Activated naive CD4-positive, alpha-beta T cell treated with anti-CD3 and anti-CD28 coated beads, Interleukin-2, amount 50 U/mL, for 16 hours (primary cell): ENCODE data around the gene EP300.
"Not testable (repeated sequence)": the region's sequence is repeated elsewhere in the genome, so short reads cannot be mapped to it uniquely, and the experiment has no call there.

Source experiments
- DNase-seq: peaks from one replicate; pipeline ENCODE4 v3.0.0-alpha.2; 2020

EP300 gene

DNA sequence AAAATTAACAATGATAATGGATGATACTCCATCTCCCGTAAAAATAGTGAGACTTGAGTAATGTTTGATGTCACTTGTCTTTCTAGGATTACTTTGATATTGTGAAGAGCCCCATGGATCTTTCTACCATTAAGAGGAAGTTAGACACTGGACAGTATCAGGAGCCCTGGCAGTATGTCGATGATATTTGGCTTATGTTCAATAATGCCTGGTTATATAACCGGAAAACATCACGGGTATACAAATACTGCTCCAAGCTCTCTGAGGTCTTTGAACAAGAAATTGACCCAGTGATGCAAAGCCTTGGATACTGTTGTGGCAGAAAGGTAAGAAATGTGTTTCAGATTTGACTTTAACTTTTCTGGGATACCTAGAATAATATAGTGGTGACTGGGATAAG, 64.7 kb downstream of the EP300 start:
- no peak for DNase-seq

DNA sequence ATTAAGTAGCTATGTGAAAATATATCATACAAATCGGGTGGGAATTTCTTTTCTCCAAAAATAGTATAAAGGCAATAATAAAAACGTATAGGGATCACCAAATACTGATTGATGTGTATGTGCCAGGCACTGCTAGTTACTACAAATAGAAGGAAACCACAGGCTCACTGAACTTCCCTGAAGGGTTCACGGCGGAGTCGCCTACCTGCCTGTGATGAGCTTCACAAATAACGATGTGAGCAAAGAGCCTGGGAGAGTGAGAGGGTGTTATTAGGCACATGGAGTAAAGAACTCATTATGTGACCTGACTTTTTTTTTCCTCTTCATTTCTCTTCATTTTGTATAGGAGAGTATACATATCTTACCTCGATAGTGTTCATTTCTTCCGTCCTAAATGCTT, 76.8 kb downstream of the EP300 start:
- DNase-seq, result no peak

DNA sequence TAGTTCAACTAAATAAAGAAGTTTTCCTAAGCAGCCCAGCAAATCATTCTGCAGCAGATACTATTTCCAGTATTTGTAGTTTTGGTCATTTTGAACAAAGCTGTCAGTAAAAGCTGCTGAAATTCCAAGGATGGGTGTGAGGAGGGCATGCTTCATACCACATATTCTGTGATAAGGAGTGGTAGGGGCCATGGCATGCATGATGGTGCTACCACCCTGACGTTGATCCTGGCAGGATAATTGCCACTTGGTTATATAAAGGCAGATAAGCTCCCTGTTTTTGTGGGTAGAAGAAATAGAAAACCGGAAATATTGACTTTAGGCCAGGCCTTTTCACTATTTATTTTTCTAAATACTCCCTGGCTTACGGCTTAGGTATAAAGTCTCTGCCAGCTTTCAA, 79.6 kb downstream of the EP300 start:
- DNase-seq, result no peak

DNA sequence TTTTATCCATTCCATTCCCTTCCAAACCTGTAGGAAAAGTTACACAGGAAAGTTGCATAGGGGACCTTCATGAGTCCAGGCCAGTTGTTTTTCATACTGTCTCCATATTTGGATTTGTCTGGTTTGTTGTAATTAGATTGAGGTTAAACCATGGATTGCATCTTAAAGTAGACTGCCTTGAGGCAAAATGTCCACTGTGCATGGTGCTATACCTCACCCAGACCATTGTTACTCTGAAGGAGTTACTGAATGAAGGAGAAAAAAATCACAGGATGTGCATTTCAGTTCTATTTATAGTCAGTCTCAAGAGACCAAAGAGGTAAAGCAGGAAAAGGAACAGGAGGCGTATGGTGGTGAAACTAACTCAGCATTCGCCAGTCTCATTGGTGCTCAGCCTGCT, 83.2 kb downstream of the EP300 start:
- no peak for DNase-seq

DNA sequence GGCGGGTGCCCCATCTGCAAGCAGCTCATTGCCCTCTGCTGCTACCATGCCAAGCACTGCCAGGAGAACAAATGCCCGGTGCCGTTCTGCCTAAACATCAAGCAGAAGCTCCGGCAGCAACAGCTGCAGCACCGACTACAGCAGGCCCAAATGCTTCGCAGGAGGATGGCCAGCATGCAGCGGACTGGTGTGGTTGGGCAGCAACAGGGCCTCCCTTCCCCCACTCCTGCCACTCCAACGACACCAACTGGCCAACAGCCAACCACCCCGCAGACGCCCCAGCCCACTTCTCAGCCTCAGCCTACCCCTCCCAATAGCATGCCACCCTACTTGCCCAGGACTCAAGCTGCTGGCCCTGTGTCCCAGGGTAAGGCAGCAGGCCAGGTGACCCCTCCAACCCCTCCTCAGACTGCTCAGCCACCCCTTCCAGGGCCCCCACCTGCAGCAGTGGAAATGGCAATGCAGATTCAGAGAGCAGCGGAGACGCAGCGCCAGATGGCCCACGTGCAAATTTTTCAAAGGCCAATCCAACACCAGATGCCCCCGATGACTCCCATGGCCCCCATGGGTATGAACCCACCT, 84.7 kb downstream of the EP300 start:
- DNase-seq, result no peak

DNA sequence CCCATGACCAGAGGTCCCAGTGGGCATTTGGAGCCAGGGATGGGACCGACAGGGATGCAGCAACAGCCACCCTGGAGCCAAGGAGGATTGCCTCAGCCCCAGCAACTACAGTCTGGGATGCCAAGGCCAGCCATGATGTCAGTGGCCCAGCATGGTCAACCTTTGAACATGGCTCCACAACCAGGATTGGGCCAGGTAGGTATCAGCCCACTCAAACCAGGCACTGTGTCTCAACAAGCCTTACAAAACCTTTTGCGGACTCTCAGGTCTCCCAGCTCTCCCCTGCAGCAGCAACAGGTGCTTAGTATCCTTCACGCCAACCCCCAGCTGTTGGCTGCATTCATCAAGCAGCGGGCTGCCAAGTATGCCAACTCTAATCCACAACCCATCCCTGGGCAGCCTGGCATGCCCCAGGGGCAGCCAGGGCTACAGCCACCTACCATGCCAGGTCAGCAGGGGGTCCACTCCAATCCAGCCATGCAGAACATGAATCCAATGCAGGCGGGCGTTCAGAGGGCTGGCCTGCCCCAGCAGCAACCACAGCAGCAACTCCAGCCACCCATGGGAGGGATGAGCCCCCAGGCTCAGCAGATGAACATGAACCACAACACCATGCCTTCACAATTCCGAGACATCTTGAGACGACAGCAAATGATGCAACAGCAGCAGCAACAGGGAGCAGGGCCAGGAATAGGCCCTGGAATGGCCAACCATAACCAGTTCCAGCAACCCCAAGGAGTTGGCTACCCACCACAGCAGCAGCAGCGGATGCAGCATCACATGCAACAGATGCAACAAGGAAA, 85.4 kb downstream of the EP300 start:
- DNase-seq, result no peak

DNA sequence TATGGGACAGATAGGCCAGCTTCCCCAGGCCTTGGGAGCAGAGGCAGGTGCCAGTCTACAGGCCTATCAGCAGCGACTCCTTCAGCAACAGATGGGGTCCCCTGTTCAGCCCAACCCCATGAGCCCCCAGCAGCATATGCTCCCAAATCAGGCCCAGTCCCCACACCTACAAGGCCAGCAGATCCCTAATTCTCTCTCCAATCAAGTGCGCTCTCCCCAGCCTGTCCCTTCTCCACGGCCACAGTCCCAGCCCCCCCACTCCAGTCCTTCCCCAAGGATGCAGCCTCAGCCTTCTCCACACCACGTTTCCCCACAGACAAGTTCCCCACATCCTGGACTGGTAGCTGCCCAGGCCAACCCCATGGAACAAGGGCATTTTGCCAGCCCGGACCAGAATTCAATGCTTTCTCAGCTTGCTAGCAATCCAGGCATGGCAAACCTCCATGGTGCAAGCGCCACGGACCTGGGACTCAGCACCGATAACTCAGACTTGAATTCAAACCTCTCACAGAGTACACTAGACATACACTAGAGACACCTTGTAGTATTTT, 86.1 kb downstream of the EP300 start:
- no peak for DNase-seq

DNA sequence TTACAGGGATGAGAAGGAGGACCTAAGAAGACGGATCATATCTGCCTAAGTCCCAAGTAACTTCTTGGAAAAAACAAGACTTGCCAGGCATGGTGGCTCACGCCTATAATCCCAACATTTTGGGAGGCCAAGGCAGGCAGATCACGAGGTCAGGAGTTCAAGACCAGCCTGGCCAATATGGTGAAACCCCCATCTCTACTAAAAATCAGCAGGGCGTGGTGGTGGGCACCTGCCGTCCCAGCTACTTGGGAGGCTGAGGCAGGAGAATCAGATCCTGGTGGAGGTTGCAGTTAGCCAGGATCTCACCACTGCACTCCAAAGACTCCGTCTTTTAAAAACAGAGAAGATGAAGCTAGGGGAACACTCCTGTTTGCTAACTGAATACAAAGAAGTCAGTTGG, 88.0 kb downstream of the EP300 start:
- not testable (repeated sequence) for DNase-seq

DNA sequence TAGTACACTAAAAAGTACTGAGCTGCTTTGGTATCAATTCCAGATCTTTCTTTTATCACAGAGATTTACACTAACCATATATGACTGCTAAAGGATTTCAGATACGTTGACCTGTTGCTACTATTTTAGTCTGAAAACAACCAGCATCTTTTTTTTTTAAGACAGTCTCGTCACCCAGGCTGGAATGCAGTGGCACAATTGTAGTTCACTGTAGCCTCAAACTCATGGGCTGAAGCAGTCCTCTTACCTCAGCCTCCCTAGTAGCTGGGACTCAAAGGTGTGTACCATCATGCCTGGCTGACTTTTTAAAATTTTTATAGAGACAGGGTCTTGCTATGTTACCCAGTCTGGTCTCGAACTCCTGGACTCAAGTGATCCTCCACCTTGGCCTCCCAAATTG, 88.5 kb downstream of the EP300 start:
- DNase-seq, result no peak

DNA sequence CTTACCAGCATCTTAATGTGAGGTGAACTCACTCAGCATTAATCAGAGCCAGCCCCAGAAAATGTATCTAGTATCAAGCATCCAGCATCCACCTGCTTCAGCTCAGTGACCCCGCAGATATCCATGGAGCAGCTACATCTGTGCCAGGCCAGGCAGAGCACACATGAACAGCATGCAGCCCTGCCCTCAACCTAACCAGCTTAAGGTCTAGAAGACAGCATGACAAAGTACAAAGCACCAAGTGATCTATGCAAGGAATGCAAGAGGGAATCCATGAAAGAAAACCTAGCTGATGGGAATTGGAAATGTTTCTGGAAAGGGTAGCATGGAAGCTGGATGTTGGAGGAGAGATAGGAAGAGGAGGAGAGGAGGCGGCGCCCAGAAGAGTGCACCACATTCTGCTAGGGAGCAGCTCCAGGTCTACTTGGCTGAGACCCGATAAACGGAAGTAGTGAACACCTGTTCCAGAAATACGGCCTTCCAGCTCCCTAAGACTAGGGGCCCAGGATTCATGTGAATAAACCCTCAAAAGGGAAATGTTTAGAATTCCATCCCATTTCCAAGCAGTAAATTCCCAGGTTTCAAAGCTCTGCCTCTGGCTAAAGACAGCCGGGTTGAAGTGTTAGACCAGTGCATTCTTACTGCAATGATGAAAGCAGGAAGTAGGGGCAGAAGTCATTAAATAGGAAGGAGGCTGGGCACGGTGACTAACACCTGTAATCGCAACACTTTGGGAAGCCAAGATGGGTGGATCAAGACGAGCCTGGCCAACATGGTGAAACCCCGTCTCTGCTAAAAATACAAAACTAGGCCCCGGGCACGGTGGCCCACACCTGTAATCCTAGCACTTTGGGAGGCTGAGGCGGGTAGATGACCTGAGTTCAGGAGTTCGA, 89.2 kb downstream of the EP300 start:
- no peak for DNase-seq

DNA sequence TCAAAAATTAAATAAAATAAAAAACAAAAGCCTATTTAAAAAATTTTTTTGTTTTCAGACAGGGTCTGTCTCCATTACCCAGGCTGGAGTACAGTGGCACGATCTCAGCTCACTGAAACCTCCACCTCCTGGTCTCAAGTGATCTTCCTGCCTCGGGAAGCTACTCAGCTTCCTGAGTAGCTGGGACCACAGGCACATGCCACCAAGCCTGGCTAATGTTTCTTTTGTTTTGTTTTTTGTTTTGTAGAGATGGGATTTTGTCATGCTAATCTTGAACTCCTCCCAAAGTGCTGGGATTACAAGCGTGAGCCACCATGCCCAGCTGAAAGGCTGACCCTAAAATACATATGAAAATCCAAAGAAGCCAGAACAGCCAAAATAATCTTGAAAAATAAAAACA, 92.3 kb downstream of the EP300 start:
- DNase-seq, result no peak

DNA sequence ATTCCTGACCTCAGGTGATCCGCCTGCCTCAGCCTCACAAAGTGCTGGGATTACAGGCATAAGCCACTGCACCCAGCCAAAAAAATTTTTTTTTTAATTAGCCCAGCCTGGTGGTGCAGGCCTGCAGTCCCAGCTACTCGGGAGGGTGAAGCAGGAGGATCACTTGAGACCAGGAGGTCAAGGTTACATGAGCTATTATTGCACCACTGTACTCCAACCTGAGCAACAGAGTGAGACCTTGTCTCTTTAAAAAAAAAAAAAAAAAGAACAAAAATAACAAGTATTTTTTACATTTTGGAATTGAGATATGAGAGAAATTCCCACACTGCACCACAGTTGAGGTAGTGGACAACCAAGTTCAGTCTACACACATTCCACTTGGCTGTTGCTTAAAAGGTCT, 99.1 kb downstream of the EP300 start:
- DNase-seq, result no peak

DNA sequence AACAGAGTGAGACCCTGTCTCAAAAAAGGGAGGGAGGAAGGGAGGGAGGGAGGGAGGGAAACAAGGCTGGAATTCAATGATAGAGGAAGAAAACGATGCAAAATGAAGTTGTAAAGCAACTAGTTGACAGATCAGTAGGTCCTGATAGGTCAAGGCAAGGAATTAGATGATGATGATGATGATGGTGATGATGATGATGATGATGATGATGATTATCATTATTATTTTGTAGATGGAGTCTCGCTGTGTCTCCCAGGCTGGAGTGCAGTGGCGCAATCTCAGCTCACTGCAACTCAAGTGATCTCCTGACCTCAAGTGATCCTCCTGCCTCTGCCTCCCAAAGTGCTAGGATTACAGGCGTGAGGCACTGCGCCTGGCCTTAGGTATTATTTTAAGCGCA, 101.4 kb downstream of the EP300 start:
- no peak for DNase-seq

DNA sequence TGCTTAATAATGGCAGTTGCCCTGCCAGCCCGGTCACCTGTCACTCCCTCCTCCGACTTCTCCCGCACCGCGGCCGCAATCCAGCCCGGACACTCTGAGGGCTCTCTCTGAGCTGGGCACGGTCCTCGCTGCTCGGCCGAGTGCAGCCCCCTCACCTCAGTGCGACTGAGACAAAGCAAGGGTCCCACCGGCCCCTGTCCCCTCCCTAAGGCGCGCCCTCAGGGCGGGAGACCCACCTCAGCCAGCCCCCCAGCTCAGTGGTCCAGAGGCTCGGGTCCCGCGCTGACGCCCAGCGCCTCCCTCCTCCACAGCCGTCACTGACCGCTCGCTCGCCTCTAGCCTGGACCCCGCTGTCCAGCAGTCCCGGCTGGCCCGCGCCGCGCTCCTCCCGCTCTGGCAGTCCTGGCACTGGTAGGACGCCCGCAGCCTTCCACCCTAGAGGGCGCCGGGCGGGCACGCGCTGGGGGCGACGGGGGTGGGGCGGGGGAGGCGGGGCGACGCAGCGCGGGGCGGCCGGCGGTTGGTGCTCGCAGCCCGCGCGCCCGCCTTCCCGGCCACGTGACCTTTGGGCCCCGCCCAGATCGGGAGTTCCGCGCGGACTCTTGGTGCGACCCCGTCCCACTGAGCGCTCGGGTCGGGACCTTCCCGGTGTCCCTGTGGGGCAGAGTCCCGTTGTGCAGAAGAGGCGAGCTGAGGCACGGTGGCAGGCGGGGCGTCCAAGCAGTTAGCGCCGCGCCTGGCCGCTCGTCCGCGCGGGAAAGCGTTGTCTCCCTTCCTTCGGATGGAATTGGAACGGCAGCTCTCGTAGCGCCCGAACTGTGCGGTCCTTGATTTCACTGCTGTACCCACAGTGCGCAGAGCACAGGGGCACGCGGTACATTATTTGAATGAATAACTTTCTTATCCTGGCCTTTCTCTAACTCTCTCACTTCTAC, 104.9 kb downstream of the EP300 start:
- peak; percentile 87 for DNase-seq

DNA sequence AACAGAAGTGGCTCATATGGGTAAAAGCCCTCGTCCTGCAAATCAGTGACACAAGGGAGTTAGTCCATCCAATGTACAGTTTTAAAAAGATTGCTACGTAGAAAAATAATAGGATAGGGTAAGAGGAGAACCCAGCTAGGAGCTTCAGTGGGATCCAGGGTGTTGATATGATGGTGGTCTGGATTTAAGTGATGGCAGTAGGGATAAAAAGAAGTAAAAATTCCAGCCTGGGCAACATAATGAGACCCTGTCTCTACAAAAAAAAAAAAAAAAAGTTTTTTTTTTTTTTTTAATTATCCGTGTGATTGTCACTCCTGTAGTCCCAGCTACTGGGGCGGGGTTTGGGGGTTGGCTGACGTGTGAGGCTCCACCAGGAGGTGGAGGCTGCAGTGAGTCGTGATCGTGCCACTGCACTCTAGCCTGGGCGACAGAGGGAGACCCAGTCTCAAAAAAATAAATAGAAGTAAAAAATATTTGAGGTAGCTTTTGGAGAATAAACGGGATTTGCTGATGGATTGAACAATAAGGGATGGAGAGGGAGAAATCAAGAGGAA, 105.7 kb downstream of the EP300 start:
- peak; percentile 68 for DNase-seq

DNA sequence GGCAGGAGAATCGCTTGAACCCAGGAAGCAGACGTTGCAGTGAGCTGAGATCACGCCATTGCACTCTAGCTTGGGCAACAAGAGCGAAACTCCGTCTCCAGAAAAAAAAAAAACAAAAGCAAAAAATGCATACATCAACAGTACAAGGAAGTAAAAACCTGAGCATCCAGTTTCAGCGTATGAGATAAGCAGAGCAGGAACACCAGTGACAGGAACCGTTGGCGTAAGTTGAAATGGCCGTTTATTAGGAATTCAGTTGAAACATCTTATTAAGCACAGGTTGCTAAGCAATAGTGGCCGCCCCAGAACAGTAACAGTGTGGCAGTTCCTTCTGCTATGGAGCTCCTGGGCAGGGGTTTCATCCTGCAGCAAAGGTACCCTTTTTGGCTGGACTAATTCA, 108.7 kb downstream of the EP300 start:
- no peak for DNase-seq

DNA sequence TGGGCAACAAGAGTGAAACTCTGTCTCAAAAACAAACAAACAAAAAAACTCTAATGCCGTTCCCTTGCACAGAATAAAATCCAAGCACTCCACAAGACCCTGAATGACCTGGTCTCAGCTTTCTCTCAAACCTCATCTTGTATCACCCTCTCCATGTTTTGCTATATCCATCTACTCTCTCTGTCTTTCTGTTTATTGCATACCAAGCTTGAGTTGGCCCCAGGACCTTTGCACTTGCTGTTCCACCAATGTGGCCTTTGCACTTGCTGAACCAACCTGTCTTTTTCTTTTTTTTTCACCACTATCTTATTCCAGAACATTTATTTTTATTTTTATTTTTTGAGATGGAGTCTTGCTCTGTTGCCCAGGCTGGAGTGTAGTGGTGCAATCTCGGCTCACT, 110.7 kb downstream of the EP300 start:
- no peak for DNase-seq

DNA sequence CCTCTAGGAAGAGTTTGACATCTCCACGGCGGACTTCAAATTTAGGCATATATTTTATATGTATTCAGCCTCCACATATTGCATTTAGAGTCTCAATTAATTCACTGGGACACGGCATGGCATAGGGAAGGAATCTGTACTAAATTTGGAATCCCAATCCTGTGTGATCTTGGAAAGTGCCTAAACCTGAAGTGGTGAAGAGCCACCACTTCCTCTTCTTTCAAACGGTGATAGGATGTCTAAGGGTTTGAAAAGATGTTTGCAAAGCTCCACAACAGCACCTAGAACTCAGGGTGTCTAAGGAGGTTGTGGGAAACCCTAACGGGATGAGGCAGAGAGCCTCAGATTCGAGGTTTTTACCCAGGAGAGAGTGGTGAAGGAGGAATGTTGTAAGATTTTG, 111.7 kb downstream of the EP300 start:
- DNase-seq, result no peak

DNA sequence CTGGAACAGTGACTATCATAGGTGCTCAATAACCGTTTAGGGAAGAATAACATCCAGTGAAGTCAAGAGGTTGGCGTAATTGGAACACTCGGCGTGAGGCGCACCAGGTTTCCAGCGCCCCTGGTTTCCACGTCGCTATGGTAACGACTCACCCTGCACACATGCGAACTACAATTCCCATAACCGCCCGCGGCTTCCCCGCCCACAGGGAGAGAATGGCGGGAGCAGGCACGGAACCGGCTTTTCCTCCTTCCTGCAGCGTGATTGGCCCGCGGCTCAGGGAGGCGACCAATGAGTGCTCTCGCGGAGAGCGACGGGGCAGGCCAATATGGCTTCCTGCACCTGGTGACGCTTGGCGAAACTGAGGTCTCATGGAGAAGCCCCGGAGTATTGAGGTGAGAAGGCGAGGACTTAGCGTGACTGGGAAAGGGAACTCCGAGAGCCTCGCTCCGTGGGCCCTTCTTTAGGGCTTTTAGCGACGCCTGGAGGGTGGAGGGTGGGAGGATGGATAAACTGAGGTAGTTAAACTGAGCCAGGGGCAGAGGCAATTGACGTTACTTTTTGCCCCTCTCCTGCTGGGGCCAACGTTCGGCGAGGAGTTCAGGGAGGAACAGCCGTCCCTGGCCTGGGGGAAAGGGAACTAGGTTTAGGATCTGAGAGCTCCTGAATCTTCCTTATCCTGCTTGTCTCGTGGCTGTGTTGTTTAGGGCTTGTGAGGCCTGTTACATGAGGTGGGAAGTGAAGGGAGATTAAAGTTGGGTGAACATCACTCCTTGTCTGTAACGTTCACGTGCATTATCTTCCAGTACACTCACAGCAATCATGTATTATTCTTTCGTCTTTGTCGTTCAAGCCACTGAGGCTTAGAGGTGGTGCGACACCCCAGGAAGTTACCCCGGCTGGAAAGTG, 112.9 kb downstream of the EP300 start, which contains the start of gene L3MBTL2:
Gene L3MBTL2, plus strand, starts transcription at position 321 of the 909 bp plus-strand sequence. Its CDS starts 51 bp downstream, at position 372.
- DNase-seq, result peak; percentile 99

DNA sequence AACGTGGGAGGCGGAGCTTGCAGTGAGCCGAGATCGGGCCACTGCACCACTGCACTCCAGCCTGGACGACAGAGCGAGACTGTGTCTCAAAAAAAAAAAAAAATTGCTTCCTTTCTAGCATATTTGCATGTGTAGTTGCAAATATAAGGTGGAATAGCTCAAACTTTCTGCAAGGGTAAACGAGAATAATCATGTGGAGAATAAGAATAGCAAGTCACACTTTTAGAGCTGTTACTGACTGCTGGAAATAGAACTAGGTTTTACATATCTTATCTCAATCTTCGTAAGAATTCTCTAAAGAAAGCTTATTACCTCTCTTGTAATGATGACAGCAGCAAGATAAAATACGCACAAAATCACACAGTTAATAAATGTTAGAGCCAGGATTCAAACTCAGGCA, 114.3 kb downstream of the EP300 start:
- no peak for DNase-seq

DNA sequence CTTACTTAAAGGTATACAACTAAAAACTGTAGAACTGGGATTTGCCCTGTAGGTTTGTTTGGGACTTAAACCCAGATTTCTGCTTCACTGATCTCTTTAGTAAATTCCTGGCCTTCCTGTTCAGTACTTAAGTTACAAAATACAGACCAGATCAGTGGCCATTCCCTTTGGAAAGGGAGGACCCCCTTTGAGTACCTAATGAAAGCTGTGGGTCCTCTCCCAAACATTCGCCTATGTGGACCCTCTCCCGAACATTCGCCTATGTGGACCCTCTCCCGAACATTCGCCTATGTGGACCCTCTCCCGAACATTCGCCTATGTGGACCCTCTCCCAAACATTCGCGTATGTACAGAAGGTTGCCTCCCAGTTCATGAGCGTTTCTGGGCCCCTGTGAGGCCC, 123.0 kb downstream of the EP300 start:
- DNase-seq, result no peak
